ENCODE results near the gene ITPRID1.

Gene ITPRID1

DNA sequence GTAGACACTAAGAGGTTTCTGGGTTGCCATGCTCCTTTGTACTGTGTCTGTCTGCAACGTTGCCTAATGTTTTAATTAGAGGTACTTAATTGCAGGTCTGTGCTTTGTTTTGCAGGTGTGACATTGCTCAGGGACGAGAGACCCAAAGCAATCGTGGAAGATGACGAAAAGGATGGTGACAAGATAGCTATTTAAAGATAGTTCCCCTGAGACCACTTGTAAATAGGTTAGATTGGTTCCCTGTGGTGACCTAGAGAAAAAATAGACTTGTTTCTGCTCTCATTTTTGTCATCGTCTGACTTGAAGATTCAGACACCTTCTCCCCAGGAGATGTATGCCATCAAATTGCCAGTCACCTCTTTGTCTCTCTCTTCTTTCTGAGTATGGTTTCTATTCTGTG is 193.2 kb downstream of the ITPRID1 start:
- no peak for DNase-seq
